Bone marrow (tissue), 2 donors: ENCODE data around the gene P2RX3.

Experiments
- DNase-seq, 2 donors: peaks; one replicate each; lab custom pipeline; 2025; lab: John Stamatoyannopoulos, UW

The P2RX3 gene

DNA sequence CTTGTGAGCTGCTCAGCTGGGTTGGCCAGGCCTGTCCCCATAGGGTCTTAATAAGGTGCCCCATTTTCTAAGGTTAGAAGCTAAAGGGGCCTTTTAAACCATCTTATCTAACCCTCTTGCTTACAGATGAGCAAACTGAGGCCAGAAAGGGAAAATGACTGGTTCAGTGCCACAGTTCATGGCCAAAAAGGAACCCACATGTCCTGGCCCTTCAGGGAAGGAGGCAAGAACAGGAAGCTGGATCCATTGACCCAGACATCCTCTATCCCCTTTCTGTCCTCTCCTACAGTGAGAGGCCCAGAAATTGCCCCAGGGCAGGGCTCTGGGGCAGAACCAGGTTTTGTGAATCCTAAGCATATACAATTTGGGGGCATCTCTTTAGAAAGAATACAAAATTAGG, 32.8 kb downstream of the P2RX3 start:
- DNase-seq: no peak

GRCh38 chr11:57373146-57373545, 35.0 kb downstream of the P2RX3 start:
- DNase-seq: no peak

DNA sequence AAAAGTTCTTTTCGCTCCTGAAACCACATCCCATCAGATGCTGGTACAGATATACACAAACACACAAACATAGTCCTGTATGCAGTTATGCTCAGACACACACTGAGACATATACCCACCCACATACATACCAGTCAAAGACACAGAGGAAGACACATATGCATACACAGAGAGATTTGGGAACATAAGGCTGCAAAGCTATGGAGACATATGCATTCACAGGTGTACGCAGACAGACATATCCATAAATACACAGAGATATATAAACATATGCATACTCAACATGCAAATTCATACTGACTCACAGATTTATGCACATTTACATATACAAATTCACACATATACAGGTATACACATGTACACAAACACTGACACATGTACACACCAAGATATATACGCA, 36.8 kb downstream of the P2RX3 start:
- no peak for DNase-seq

- no peak for DNase-seq
These were observed 37.3 kb downstream of the P2RX3 start for GRCh38 chr11:57375490-57375889.

GRCh38 chr11:57376095-57377090, 38.2 kb downstream of the P2RX3 start:
- DNase-seq: no peak

GRCh38 chr11:57377107-57377506, 39.0 kb downstream of the P2RX3 start:
- no peak for DNase-seq

GRCh38 chr11:57378186-57378585, 40.0 kb downstream of the P2RX3 start:
- no peak for DNase-seq

- no peak for DNase-seq
These were observed 41.6 kb downstream of the P2RX3 start for GRCh38 chr11:57379732-57380131.

GRCh38 chr11:57380975-57381374, 42.8 kb downstream of the P2RX3 start, which contains the start of gene PRG3:
Gene PRG3 (minus strand): TSS chr11:57381150. CDS start chr11:57380708, 442 bp downstream.
- DNase-seq: no peak

GRCh38 chr11:57386178-57386940, 48.2 kb downstream of the P2RX3 start:
- no peak for DNase-seq

GRCh38 chr11:57387289-57388030, 49.3 kb downstream of the P2RX3 start:
- peak in 1 of 2 donors; percentile 40 for DNase-seq

DNA sequence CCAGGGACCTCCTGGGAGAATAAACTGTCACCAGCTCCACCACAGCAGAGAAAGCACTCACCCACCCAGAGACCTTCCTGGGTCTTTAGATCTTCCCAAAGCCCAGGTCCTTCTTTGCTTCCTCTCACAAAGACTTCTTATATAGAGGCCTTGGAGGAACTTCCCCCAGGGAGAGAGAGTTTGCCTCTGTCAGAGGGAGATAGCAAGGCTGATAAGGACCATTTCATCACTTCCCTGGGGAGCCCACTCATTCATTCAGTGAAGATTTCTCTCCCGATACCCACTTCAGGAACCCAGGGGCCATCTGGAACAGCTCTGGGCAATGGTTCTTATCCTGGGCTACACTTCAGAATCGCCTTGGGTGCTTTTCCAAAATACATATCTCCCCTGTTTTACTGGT, 52.4 kb downstream of the P2RX3 start, which contains the start of gene PRG2:
Gene PRG2, minus strand, starts transcription at position 116 of the 400 bp plus-strand sequence. CDS start 706 bp downstream, outside the sequence.
- DNase-seq: no peak

DNA sequence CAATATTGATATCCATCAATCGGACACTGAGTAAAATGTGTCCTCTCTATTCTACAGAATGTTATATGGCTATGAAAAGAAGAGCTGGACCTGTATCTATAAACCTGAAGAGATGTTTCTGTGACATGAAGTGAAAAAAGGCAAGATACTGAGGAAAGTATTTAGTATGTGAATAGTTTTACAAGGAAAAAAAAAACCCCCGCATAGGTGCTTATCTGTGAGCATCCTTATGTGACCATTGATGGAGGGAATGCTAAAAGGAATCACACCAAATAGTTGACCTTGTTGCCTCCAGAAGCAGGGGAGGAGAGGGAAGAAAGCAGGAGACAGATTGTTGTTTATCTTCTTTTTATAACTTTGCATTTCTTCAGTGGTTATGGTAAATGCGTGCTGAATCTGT, 53.0 kb downstream of the P2RX3 start:
- no peak for DNase-seq

GRCh38 chr11:57391539-57391938, 53.4 kb downstream of the P2RX3 start:
- no peak for DNase-seq

DNA sequence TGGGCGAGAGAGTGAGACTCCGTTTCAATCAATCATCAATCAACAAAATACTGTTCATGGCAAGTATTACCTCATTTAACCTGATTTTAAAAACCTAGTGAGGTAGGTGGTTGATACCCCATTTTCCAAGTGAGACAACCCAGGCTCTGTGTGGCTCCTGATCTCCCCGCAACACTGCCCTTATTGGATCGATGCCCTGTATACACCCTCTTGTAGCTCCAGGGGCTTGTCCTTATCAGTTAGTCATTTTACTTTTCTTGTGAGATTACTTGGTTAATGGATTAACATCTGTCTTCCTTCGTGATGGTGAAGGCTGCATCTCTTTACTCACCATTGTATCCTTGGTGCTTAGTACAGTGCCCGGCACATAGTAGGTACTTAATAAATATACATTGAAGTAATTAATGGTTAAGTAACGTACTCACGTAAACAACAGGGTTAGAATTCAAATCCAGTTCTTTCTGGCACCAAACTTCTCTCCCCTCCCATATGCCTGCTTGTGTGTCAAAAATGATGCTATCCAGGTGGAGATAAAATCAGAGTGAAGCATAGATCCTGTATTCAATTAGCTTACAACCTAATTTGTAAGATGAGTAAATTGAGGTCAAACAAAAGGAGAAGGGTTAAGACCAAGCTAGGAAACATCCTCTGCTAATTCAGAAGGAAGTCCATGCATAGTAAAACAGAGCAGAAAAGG, 54.1 kb downstream of the P2RX3 start:
- DNase-seq: no peak

- DNase-seq: no peak
These were observed 54.6 kb downstream of the P2RX3 start for GRCh38 chr11:57392763-57393105.

DNA sequence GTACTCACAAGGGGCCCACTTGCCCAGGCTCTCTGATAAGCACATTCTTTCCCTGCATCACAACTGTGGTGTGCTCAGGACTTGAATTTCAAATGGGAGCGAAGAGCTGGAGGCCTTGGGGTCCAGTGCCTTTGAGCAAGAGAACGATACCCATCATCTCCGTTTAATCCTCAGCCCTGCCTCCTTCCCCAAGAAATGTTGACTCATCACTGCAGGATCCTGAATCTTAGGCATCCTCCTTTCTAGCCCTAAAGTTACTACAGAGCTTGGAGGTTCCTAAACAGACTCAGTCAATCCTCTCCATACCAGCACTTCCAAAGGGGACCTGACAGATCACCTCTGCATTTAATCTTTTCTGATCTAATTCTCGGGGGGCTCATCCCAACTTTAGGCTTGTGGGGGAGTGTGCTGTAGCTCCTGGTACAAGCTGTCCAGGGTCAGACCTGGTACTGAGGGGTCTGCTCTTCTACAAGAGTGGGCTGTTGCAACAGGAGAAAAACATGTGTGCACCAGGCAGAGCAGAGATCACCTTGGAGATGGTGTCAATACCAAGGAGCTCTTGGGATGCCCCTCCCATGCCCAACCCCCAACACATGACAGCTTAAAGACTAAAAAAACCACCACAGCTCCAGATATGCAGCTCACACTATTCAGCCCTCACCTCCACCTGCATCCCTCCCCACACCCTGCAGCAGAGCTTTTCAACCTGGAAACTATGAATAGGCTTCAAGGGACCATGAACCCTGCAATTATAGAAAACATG, 56.2 kb downstream of the P2RX3 start:
- no peak for DNase-seq

DNA sequence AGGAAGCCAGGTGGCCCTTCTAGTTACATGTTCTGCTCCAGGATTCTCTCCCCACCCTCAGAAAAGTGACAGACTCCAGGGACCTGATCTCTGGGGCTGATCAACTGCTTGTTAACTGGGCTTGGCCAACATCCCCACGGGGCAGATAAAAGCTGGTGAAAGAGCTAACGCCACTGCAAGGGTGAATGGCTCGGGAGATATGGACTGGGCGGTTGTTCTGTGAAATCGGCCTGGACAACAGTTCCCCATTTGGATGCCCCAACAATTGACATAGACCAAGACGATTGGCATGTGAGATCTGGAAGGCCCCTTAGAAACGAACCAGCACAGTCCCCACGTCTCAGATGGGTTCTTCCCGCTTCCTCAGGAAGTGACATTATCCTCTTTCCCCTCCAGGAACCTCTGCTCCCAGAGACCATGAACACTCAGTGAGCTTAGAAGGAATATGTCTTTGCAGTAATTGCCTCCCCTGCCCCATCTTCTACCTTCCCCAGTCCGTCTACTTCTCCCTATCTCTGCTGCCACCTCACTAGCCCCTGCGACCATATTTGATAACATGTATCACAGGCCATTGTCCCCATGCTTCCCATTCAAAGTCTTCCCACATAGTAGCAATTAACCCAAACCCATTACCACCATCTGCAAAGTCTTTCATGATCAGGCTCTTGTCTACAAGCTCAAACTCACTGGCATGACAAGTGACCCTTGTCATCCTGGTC, 57.9 kb downstream of the P2RX3 start:
- no peak for DNase-seq

GRCh38 chr11:57396744-57397143, 58.6 kb downstream of the P2RX3 start:
- no peak for DNase-seq

DNA sequence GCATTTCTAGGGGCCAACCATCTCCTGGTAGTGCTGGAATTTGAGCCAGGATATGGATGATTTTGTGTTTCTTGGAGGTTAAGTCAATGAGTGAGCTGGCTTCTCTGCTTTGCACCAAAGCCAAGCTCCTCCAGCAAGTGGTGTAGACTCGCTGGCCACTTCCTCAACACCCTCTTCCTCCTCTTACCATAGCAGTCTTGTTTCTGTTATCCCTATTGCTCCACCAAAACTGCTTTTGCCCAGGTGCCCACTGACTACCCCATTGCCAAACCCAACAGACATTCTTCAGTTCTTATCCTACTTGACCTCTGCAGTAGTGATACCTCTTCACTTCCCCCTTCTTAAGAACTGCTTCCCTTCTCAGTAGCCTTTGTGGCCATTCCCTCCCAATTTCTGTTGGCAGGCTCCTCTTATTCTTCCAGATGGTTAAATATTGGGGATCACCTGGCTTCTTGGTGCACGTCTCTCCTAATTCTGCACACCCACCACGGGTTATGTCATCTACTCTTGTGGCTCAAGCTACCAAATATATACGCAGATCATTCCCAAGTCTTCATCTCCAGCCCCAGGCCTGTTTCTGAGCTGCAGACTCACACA, 59.3 kb downstream of the P2RX3 start:
- DNase-seq: no peak
